ENCODE data around the gene PHF2.

PHF2 gene

GRCh38 chr9:93697352-93698139 lies 121.2 kb downstream of the PHF2 start:
- DNase-seq (ENCODE audit: low spot score) (no peak), FAIRE-seq (no peak)

DNA sequence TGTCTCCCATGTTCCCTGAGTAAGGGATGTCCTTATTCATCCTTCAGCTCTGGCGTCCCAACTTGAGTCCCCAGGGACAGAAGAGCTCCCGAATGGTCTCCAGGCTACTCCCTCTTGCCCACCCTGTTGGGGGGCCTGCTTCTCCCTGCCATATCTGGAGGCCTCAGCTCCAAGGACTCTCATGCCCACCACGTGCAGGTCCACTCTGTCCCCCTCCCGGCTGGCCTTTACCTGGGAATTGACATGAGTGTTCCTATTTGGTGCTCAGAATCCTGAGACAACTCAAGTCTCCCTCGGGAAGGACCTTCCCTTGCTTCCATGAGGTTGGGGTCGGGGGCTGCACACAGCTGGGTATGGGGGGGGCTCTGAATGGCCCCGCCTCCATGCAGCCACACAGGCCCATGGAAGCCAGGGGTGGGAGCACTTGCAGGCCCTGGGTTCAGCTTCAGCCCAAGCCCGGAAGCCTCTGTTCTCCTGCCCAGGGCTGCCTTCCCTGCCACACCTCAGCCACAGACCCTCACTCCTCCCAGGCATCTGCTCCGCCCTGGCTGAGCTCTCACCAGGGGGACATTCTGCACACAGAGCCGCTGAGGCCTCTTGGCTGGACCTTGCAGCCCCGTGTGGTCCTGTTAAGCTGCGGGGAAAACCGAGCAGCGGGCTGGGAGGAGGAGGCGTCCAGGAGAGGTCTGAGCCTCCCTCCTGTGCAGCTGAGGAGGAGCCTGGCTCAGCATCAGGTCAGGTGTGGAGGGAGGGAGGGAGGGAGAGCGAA lies 121.9 kb downstream of the PHF2 start:
- FAIRE-seq: no peak
- no peak for DNase-seq (ENCODE audit: low spot score)

DNA sequence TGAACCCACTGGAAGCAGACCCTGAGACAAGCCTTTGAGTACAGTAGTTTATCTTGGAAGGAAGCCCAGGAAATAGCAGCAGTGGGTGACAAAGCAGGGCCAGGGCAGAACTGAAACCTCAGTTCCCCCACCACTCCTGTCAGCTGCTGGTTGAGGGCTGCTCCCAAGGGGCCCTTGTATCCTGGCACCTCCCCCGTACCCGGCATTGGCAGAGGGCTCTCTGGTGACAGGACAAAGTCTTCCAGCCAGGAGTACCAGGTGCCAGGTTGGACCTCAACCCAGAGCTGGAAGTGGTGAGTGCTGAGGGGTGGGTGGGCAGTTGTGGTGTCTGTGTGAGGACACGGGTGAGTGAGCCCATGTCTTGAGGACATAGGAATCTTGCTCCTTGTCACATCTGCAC lies 123.3 kb downstream of the PHF2 start:
- FAIRE-seq: no peak
- no peak for DNase-seq (ENCODE audit: low spot score)

GRCh38 chr9:93701494-93702218 lies 125.3 kb downstream of the PHF2 start:
- DNase-seq (ENCODE audit: low spot score) (no peak), FAIRE-seq (no peak)

GRCh38 chr9:93702261-93702660 lies 125.9 kb downstream of the PHF2 start:
- no peak for DNase-seq (ENCODE audit: low spot score)
- no peak for FAIRE-seq

- DNase-seq (ENCODE audit: low spot score) (no peak), FAIRE-seq (no peak)
Measured at GRCh38 chr9:93708289-93708986, 132.1 kb downstream of the PHF2 start.

DNA sequence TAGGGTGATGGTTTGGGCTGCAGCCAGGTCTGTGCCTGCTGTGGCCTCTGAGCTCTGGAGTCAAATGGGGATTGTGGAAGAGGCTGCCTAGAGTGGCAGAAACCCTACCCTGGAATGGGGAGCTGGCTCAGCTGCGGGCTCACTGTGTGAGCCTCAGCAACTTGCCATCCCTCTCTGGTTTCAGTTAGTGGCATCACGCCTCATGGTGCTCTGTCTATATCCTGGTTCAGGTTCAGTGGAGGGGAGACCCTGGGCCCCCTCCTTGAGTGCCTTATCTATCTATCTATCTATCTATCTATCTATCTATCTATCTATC lies 132.6 kb downstream of the PHF2 start:
- FAIRE-seq: no peak
- DNase-seq (ENCODE audit: low spot score): no peak

DNA sequence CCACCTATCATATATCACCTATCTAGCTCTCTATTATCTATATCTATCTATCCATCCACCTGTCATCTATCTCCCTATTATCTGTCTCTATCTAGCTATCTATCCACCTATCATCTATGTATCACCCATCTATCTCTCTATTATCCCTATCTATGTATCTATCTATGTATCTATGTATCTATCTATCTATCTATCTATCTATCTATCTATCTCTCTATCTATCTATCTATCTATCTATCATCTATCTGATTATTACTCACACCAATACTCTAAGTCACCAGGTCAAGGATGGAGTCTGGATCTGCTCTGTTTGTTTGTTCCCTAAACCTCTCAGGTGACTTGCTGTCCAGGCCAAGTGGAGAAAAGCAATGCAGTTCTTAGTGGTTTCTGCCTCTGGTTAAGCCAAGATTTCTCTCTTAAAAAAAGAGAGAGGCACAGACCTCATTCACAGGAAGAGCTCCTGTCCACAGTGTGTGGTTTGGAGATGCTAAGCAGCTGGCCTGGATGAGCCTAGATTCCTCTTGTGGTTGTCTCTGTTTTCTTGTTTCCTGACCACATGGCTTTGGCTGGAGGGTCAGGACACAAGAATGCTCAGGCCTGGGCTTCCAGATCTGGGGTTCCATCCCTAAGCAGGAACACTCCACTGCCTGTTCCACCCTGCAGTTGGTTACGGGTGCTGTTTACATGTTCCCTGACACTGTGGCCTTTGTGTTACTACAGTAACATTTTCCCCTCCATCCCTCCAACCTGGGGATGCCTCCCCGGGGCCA lies 133.4 kb downstream of the PHF2 start:
- DNase-seq (ENCODE audit: low spot score) (no peak), FAIRE-seq (peak; percentile 32)

DNA sequence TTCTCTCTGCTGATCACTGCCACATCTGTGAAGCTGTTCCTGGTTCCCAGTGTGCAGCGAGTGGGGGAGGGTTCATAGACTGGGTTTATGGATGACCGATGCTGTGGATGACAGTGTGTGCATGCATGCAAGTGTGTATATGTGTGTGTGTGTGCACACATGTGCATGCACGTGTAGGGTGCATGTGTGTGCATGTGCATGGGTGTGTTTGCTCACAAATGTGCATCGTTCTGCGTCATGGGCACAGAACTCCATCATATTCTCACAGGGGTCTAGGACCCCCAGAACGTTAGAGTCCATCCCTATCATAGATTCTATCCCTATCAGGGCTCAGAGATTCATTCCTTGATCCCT lies 134.0 kb downstream of the PHF2 start:
- no peak for FAIRE-seq

DNA sequence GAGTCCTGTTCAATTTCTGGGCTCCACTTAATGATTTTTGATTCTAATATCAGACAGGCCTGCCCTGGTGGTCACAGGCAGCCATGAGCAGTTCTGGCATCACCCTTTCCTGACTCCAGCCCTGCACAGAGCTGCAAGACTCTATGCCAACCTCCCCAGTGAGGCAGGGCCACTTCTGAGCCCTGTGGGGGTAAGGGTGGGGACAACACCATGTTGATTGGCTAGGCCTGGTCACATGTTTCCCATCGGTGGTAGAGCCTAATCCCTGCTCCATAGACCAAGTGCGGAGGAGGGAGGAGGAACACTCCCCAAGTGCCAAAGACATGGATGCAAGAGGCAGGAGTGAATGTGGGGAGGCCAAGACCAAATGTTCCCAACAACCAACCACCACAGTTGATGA lies 134.6 kb downstream of the PHF2 start:
- DNase-seq (ENCODE audit: low spot score) (no peak), FAIRE-seq (no peak)

More for the DNA sequence above, 134.0 kb downstream of the PHF2 start:
- no peak for DNase-seq (ENCODE audit: low spot score)

GRCh38 chr9:93712896-93713295 lies 136.5 kb downstream of the PHF2 start:
- FAIRE-seq (no peak), DNase-seq (ENCODE audit: low spot score) (no peak)

GRCh38 chr9:93713716-93714115 lies 137.3 kb downstream of the PHF2 start:
- DNase-seq (ENCODE audit: low spot score) (no peak), FAIRE-seq (no peak)

DNA sequence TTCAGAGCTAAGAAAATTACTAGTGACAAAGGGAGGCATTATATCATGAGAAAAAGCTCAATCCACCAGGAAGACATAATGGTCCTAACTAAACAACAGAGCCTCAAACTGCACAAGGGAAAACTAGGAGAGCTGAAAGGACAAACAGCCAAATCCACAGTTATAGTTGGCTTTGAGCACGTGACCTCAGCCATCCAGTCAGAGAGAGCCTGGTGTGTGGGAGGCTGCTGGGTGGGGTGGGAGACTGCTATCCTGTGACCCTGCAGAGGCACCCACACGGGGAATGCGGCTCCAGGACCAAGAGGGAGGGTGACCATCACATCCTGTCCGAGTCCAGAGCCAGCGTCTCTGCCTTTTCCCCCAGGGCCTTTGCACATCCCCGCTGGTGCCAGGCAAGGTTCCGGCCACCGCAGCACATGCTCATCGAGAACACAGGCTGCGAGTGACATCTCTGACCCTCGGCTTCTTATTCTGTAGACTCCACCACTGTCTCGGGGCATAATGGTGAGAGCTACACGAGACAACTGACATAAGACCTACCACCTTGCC lies 145.1 kb downstream of the PHF2 start:
- no peak for FAIRE-seq
- DNase-seq (ENCODE audit: low spot score): no peak

GRCh38 chr9:93724852-93725251 lies 148.5 kb downstream of the PHF2 start:
- no peak for FAIRE-seq
- DNase-seq (ENCODE audit: low spot score): no peak

- FAIRE-seq (no peak), DNase-seq (ENCODE audit: low spot score) (no peak)
Measured at GRCh38 chr9:93725382-93725781, 149.0 kb downstream of the PHF2 start.

- no peak for FAIRE-seq
Measured at GRCh38 chr9:93726147-93726546, 149.8 kb downstream of the PHF2 start.

More at GRCh38 chr9:93726147-93726546, 149.8 kb downstream of the PHF2 start:
- no peak for DNase-seq (ENCODE audit: low spot score)

All from urothelium cell line (cell line).